Left colon (tissue), 2 donors: ENCODE measurements around the gene CDKN3. TPM values are rescaled to one million over a fixed set of nuclear protein-coding genes. Genes with fewer than 3 reads are reported as not detected.

Experiments
- total RNA-seq, 2 donors: library from RNA; stranded (reverse); fragmentation: NEBNext Ultra II Directional; extraction: Animal tissue kit (Norgen Biotek cat#: 25700); gene quantifications; one replicate each; pipeline ENCODE4 v1.2.1, GENCODE V29; 2021
- donor health status: DM: no; HTN: no; CAD: no.
- donor health status: DM: yes; HTN: yes; CAD: no.

CDKN3 gene
- total RNA-seq, 2 donors from 2014 or later: 6.3 to 12.8 TPM

Other genes starting within 250 kb of the CDKN3 start
- gene CNIH1, start 44.4 kb downstream of the CDKN3 start, total RNA-seq: 100 to 1,000 TPM; 103 to 105 TPM
- gene GMFB, start 92.0 kb downstream of the CDKN3 start, total RNA-seq: 10 to 100 TPM; 64.9 to 77.3 TPM
- 10 to 100 TPM; 11.6 to 22.5 TPM for gene CGRRF1, start 112.9 kb downstream of the CDKN3 start, total RNA-seq
- 10 to 100 TPM; 11.2 to 26.2 TPM for gene SAMD4A, start 170.1 kb downstream of the CDKN3 start, total RNA-seq